GM19372 (cell line): ENCODE measurements around the gene EFNB1.
A peak's percentile ranks its signal among the peaks of the same experiment; 100 is the strongest.
"Not testable (repeated sequence)": the region's sequence is repeated elsewhere in the genome, so short reads cannot be mapped to it uniquely, and the experiment has no call there.

Experiments
- ATAC-seq: cut with Tn5 transposase; IDR thresholded peaks from one replicate; pipeline ENCODE4 v1.9.1; 2021; ENCODE audit warnings: mild to moderate bottlenecking, low read depth, moderate library complexity; ENCODE audit not compliant: unreplicated experiment

The EFNB1 gene

DNA sequence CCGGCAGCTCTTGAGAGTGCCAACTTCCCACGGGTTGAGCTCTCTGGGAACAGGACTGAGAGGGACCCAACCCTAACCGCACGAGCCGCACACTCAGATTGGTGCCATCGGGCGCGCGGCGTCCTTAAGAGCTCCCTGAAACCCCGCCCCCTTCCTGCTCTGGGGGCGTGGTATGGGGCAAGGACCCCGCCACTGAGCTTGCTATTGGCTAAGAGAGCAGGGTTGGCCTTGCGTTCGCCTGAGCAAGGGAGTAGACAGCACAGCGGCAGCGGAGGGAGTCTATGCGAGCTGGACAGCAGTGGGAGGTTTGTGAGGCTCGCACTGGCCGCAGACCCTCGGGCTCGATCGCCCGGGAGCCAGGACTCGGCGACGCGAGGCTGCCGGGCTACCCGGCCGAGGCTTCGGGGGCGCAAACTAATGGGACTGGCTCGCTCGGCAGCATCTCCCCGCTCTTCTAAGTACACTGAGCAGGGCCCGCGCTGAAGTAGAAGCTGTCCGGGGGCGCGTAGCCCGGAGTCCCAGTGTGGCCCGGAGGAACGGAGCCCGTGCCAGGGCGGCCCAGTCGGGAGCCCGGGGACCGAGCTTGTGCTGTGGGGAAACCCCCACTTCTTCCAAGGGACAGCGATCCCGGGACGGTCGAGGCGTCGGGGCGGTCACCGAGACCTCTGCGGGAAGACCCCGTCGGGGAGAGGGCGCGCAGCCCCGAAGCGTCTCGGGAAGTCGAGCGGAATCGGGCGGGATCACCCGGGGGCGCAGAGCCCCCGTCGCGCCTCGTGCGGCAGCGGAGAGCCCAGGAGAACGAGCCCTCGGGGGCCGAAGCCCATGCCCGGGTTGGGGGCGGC, at the start of gene EFNB1:
Gene EFNB1, plus strand, starts transcription at position 282 of the 842 bp plus-strand sequence. CDS start 756 bp downstream, outside the sequence.
- ATAC-seq, result peak; percentile 85

DNA sequence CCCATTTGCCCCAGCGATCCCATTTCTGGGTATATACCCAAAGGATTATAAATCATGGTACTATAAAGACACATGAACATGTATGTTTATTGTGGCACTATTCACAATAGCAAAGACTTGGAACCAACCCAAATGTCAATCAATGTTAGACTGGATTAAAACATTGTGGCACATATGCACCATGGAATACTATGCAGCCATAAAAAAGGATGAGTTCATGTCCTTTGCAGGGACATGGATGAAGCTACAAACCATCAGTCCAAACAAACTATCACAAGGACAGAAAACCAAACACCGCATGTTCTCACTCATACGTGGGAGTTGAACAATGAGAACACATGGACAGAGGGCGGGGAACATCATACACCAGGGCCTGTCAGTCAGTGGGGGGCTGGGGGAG, 47.5 kb upstream of the EFNB1 start:
- not testable (repeated sequence) for ATAC-seq

DNA sequence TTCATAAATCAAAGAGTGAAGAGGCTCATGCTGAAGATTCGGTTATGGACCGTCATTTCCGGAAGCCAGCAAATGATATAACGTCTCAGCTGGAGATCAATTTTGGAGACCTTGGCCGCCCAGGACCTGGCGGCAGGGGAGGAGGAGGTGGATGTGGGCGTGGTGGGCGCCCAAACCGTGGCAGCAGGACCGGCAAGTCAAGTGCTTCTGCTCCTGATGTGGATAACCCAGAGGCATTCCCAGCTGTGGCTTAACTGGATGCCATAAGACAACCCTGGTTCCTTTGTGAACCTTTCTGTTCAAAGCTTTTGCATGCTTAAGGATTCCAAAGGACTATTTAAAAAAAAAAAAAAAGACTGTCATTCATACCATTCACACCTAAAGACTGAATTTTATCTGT, 44.0 kb upstream of the EFNB1 start:
- no peak for ATAC-seq

DNA sequence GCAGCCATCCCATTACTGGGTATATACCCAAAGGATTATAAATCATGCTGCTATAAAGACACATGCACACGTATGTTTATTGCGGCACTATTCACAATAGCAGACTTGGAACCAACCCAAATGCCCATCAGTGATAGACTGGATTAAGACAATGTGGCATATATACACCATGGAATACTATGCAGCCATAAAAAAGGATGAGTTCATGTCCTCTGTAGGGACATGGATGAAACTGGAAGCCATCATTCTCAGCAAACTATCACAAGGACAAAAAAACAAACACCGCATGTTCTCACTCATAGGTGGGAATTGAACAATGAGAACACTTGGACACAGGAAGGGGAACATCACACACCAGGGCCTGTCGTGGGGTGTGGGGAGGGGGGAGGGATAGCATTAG, 42.2 kb upstream of the EFNB1 start:
- not testable (repeated sequence) for ATAC-seq

DNA sequence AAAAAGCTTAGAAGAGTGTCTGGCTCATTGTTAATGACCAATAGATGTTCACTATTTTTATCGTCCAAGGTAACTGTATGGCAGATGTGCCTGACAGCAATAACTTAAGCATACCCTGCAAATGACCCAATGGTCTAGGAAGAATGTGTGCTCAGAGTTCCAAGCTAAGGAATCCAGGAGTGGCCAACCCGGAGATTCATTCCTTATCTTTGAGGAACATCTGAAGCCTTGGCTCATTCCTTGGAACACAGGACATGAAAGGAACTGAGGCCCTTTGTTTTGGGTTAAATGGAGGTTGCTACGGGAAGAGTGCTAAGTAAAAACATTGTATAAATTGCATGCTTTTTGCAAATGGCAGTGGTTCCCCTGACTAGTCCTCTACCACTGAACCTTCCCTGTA, 38.9 kb upstream of the EFNB1 start:
- ATAC-seq, result no peak

DNA sequence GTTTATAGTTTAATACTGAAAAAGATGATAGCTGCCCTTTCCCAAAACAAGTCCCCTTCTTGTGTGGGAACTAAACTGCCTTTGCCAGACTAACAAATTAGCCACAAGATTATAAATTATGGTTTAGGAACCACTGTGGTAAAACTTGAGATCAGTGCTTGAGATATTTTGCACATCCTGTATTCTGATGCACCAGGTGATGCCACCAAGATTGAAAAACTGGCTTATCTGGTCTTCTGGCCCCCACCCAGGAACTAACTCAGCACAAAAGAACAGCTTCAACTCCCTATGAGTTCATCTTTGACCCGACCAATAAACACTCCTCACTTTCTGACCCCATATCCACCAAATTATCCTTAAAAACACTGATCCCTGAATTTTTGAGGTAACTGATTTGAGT, 36.7 kb upstream of the EFNB1 start:
- no peak for ATAC-seq

DNA sequence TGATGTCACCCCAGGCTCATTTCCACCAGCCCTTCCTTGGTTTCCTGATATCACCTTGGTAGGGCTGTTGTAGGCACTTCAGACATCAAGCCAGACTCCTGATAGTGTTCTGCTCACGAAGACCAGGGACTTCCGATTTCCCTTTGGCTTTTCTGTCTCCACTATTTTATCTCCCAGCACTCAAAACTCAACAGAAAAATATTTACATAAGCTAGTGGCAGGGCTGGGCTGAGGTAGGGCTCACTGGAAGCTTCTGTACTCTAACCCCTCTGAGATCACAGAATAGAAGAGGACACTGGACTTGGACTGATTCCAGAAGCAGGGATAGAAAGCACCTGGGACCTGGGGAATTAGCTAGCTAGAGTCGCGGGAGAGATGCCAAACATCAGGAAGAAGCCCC, 34.4 kb upstream of the EFNB1 start:
- no peak for ATAC-seq

DNA sequence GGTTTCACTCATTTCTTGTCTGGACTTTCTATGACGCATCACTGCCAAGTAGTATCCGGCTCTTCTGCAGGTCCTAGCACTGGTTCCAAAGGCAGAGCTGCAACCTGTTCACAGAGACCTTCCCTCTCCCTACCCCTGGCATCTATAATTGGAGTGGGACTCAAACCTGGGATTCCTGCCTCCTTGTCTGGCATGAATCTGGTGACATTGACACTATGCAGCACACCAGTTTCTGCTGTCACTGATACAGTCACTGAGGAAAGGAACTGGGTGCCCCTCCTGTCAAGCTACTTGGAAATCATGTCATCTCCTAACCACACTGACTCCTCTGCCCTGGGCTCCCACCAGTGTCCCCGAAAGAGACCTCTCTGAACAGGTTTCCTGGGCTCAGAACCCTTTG, 33.1 kb upstream of the EFNB1 start:
- ATAC-seq, result no peak

DNA sequence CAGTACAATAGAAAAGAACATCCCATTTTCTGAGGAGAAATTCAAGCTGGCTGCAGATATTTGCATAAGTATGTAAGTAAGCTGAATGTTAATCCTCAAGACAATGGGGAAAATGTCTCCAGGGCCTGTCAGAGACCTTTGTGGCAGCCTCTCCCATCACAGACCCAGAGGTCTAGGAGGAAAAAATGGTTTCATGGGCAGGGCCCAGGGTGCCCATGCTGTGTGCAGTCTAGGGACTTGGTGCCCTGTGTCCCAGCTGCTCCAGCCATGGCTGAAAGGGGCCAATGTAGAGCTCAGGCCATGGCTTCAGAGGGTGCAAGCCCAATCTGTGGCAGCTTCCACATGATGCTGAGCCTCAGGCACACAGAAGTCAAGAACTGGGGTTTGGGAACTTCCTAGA, 30.4 kb upstream of the EFNB1 start:
- ATAC-seq, result not testable (repeated sequence)

DNA sequence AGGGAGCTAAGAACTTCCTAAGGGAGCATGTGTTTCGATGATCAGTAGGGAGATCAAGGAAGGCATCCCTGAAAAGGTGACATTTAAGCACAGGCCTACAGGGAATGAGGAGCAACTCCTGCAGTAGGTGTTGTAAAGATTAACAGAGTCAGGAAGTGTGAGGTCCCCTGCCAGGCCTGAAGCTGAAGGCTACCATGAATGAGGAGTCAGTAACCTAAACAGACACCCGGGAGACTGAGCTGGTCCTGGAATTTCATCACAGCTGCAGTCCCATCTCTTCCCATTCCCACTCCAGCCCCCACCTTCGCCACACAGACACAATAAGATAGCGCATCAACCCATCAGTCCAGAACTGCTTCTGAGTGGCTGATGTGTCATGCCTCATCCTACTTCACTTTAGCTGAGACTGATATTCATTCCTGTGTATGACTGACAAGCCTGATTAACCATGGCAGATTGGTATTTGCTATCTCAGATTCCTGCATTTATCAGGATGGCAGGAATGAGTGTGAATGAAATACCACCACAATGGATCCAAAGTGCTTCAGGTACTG, 27.0 kb upstream of the EFNB1 start:
- no peak for ATAC-seq

DNA sequence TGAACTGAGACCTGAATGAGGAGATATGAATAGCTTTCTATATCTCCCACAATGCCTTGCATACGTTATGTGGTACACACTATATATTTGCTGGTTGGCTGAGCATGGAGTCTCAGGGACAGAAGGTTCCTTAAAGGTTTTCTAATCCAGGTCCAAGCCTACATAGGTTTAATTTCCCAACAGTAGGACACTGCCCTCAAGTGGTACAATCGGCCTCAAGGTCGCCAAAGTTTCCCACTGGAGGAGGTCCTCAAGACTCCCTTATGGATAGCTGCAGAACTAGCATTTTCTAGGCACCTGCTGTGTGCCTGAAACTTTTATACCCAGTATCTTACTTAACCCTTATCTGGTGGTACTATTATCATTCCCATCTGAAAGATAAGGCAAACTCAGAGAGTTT, 21.0 kb upstream of the EFNB1 start:
- ATAC-seq, result no peak

DNA sequence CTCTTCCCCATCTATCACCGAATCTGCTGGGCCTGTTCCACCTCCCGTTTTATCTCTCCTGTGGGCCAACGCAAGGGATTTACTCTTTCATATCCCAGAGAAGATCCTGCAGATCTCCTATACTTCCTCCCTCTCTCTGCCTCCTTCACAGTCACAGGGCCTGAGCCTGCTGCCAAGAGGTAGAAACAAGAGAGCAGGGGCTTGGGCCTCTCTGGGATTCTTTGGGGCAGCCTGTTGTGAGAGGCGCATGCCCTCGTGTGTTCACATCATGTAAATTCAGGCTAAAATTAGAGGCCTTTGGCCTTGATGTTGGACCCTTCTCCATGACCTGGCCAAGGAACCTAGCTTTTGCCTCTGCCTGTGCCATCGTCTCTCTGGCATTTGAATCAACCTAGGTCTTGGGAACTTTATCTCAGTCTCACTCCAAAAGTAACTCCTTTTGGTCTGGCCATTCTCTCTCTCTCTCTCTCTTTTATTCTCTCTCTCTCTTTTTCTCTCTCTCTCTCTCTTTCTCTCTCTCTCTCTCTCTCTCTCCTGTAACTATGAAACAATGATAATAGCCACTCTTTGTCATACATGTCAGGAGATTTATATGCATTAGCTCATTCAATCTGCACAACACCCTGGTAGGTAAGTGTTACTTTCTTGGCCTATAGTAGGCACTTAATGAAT, 20.0 kb upstream of the EFNB1 start:
- no peak for ATAC-seq

DNA sequence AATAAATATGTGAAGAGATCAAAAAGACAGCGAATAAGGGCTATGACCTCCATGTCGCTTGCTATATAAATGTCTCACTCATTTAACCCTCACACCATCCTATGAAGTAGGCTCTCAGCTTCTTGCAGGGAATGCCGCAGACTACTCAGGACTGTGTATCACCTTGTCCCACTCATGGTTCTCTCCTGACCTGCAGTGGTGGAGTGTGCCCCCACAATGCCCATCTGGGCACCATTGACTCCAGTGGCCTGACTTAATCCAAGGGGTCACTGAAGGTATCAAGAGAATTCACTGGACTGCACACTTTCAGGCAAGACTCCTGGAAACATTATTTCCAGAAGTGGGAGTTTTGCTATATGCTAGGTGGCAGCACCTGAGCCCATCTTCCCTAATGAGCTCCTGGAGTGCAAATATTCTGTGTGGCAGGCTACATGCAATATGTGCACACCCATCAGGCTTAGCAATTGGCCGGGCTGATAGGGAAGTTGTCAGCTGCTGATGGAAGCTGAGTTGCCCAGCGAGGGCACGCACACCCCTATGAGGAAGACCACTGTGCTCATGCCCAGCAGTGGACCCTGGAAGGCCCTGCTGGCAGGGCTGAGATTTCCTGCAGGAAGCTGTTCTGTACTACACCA, 8.2 kb upstream of the EFNB1 start:
- ATAC-seq, result no peak

DNA sequence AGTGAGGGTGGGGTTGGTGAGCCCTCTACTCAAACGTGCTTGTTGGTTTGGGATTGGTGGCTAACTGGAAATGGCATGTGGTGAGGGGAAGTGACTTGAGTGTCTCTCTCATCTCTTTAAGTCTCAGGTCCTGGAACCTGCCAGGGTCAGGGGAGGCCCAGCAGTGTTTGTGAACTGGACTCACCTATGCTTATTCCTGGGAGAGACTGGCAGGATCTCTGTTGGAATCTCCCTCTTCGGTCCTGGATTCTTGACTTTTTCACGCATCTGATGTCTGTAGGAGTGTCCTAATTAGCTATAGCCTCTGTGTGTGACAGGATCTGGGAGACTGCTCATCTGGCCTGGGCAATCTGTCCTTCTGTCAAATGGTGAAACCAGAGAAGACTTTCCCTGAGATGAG, 7.2 kb upstream of the EFNB1 start:
- no peak for ATAC-seq

DNA sequence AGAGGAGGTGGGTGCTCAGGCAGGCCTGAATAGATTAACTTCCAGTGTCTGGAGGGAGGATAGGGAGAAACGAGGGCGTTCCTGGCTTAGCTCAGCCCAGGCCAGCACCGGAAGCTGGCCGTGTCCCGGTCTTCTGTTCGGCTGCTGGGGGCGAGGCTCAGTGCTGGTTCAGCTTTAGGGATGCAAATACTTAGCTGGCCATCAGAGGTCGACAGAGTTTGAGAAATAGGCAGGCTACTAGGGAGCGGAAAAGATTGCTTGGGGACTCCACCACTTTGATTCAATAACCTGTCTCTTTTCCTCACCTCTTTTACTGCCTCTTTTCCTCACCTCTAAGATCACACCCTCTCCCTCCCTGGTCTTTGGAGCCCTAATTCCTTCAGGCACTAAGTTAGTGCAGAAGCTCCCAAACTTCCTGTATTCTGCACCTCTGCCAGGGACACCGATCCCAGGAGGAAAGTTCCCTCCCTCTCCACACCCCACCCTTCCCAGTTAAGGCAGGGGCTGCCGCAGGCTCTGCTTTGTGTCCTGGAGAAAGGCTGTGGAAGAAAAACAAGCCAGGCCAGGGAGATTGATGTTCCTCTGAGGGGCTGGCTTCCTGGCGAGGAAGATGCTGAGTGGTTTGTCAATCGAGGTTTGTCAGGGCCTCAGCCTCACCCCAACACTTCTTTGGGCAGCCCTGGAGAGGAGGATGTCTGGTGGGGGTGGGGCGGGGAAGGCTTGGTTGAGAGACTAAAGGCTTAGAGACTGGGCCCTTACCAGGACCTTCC, 6.0 kb upstream of the EFNB1 start:
- ATAC-seq, result peak; percentile 74

DNA sequence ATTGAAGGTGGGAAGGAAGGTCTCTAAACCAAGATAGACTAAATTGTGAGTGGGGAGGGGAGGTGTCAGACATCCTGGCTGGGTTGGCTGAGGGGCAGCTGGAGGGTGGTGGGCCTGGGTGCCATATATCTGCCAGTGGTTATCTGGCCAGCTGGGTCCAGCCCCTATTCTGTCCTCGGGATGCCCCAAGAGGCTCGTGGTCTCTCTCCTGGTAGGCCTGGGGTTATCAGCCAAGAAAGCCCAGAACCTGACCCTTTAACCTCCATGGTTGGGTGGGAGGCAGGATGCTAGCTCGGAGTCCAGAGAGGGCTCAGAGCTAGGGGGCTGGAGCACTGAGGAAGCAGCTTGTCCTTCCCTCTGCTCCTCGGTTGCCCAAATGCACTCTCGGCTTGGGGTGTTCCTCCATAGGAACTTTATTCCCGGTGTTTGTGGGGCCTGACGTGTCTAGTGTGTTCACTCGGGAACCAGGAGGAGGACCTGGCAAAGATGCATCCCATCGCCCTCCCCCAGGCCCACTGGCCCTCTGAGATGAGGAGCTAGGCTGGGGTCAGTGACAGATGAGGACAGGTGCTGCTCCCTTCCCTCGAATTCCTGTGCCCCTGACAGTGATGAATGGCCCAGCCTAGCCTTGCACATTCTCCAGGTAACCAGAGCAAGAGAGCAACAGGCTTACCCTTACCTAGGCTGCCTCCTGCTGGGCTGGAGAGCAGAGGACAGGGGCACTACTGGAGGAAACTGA, 5.2 kb upstream of the EFNB1 start:
- ATAC-seq, result no peak

DNA sequence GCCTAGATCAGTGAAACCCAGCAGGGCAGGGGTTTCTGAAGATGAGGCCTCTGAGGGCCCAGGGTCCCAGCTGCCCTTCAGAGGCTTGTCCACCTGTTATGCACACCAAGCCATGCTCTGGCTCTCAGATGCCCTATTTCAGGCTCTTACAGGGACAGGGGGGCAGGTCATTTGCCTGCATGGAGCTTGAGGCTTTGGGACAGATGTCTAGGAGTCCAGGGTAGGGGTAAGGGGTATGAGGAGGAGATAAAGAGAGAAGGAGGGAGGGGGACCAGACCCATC, 4.7 kb upstream of the EFNB1 start:
- ATAC-seq, result no peak

DNA sequence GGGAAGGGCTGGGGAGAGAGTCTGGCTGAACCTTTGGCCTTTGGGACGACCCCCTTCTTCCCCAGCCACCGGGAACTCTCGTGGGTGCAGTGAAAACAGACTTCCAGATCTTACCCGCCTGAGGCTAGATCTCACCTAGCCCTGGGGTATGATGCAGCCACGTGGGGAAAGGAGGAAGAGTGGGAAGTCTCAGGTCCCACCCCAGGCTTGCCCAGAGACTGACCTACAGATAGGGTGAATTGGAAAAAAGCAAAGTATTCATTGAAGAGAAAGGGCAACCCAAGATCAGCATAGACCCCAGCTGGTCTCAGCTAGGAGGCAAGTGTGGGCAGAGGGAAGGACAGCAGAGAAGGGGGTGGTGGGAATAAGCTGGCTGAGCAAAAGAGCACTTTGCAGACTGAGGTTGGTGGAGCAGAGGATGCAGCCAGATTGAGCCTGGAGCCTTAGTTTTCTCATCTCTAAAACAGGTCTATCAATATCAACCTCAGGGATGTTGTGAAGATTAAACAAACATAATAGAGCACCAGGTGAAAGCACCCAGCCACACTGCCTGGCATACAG, 4.2 kb upstream of the EFNB1 start:
- ATAC-seq, result no peak

DNA sequence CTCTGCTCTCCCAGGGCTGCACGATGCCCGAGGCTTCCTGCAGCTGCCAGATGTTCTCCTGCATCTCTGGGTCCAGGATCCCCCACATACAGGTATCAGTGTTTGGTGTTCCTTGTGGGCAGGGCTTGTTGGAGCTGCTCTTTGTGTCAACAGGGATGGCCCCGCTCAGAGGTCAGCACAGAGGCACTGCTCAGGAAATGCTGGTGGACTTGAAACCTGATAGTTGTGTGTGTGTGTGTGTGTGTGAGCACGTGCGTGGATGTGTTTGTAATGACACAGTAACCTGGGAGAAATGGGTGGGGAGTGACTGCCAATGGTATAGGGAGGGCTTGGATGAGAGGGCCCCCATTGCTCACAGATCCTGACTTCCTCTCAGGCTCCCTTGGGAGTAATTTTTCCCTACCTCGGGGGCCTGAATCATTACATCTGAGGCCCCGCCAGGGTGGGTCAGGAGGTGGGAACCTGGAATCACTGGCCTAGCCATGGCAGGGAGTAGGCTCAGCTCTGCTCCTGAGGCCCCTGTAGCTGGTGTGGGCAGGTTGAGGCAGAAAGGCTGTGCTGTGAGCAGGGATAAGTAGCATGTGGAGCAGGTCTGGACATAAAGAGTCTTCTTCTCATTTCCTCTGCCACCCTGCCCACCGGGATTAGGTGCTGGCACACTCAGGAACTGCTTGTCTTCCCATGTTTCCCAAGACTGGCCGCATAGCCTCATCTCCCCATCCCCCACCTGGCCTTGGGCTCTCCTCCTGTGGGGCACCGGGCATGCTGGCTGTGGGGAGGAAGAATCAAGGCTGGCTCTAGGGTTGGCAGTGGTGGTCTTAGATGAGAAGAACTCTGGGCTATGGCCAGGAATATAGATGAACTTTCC, 2.5 kb upstream of the EFNB1 start:
- ATAC-seq, result no peak
